ENCODE data around the gene EVA1C. TPM values are rescaled to one million over a fixed set of nuclear protein-coding genes. Genes with fewer than 3 reads are reported as not detected.
A peak's percentile ranks its signal among the peaks of the same experiment; 100 is the strongest.
"Not testable (repeated sequence)": the region's sequence is repeated elsewhere in the genome, so short reads cannot be mapped to it uniquely, and the experiment has no call there.

Gene EVA1C
- polyA plus RNA-seq, 1 donor: 2.4 TPM

- DNase-seq: not testable (repeated sequence)
These were observed 50.1 kb downstream of the EVA1C start for GRCh38 chr21:32462564-32462963.

GRCh38 chr21:32463367-32463766 is 50.9 kb downstream of the EVA1C start:
- DNase-seq: peak; percentile 39

DNA sequence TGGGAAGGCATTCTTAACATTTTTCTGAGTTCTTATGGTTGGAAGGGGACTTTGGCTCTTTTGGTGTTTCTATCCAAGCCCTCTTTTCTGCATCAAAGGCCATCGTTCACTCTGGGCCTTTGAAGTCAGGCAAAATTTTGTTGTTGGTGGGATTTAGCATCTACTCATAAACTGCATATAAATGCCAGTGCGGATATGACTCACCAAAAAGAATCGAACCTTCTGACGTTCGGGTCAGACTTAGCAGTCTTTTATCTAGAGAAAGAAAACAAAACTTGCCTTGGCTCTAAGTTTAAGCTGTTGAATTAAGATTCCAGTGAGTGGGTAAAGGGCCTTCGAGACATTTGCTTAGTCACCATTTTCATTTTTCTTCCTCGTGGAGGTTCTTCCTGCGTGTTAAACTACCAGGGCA is 51.4 kb downstream of the EVA1C start:
- DNase-seq: no peak

- no peak for DNase-seq
These were observed 54.8 kb downstream of the EVA1C start for GRCh38 chr21:32467291-32467690.

DNA sequence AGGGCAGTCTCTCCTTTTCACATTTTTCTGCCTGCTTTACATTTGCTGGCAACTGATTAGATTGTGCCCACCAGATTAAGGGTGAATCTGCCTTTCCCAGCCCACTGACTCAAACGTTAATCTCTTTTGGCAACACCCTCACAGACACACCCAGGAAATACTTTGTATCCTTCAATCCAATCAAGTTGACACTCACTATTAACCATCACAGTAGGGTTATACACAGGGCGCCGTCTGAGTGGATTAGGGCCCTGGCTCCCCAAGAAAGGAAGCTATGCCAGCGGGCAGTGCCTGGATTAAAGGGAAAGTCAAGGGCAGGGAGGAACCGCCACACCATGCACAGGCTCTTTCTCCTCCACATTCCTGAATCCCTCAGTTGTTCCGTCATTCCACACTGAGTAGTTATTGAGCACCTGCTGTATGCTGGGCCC is 56.2 kb downstream of the EVA1C start:
- DNase-seq: no peak

GRCh38 chr21:32469628-32470027 is 57.1 kb downstream of the EVA1C start:
- DNase-seq: no peak

GRCh38 chr21:32470206-32470605 is 57.7 kb downstream of the EVA1C start:
- DNase-seq: no peak

- no peak for DNase-seq
These were observed 60.6 kb downstream of the EVA1C start for GRCh38 chr21:32472890-32473765.

DNA sequence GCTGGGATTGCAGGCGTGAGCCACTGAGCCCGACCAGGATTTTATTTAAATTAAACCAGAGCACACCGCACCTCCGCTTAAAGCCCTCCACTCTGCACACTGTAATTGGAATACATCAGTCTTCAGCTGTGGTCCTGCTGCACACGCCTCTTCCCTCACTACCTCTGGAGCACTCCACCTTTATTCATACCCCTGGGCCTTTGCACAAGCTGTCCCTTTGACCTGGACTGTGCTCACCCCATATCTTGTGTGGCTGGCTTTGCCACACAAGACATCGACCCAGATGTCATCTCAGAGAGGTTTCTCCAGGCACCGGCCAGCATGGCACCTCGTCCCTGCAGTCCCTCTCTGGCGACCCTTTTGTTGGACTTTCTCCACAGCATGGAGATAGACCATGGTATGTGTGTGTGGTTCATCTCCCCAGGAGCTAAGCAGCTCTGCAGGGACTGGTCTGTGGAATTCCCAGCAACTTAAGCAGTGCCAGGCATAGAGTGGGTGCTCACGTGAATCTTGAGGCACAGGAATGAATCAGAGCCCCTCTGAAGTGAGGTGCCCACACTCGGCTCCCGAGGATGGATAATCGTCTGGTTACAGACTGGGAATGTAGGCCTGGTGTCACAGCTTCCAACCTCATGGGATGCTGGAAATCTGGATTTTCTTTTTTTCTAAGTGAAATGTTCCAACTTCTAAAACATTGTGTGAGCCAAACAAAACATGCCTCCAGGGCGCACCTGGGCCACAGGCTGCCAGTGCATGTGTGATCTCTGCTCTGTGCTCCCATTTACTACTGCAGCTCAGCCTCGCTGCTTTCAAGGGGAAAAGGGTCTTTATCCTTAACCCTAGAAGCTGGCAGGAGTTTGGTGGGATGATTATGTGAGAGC is 61.9 kb downstream of the EVA1C start:
- DNase-seq: no peak

- DNase-seq: peak; percentile 50
These were observed 62.8 kb downstream of the EVA1C start for GRCh38 chr21:32475162-32475812.

DNA sequence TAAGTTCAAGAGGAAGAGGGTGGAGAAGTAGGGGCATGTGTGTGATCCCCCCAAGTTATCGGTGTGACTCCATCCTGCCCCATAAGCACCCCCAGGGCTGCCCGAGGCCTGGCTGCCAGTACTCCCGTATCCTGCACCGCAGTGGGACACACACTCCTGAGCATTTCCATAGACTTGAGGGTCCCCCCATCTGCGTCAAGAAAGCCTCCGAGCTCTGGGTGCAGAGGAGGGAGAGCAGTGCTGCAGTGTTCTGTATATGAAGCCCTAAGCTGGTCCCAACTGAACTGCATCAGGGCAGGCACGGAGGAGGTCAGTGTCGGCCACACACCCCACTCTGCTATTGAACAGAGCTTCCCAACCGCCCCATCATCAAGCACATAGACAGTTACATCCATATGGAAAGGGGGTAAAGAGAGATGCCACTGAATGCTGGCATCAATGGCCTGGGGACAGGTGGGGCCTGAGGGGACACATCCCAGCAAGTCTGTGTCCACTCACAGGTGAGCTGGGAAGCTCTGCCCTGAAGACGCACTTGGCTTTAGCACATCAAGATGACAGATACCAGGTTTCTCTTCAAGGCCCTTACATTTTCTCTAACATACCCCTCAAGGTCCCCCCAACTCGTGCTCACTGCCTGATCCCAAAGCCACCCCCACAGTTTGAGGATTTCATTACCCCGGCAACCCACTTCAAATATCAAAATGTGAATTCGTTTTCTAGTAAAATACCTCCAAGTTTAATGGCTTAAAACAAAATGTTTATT is 64.3 kb downstream of the EVA1C start:
- DNase-seq: no peak

- no peak for DNase-seq
These were observed 64.9 kb downstream of the EVA1C start for GRCh38 chr21:32477424-32477745.

DNA sequence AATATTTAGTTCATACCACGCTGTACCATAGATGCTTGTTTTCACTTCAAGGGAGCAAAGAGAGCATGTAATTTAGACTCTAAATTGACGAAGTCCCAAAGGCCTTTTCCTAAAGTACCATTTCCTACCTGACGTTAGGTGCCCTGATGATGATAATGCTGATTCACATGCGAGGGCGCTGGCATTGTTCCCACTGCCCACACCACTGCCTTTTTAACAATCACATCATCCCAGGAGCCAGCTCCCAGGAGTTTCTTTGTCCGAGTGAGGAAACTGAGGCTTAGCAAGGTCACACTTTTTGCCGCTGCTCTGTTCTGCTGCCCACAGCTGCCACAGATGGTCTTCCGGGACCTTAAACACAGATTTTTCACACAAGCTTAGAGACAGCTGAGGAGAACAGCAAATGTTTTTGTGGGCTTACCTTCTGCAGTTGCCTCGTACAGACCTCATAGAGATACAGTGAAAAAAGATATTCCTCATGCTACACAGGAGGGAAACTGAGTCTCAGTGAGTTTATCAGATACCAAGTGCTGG is 69.4 kb downstream of the EVA1C start:
- DNase-seq: no peak

GRCh38 chr21:32482565-32483292 is 70.2 kb downstream of the EVA1C start:
- DNase-seq: no peak

DNA sequence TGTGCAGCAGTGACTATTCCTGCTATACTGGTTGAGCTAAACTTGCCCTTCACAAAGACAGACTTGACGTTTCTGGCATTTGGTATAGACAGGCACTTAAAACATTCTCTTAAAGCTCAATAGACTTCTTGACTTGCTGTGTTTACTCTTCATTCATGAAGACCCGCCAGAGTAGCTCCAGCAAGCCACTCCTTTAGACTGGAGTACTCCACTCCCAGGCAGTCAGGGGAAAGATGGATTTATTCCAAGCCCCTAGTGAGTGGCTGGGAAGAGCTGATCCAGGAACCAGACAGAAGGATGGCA is 70.7 kb downstream of the EVA1C start:
- no peak for DNase-seq

- no peak for DNase-seq
These were observed 72.3 kb downstream of the EVA1C start for GRCh38 chr21:32484706-32485380.

- no peak for DNase-seq
These were observed 79.9 kb downstream of the EVA1C start for GRCh38 chr21:32492376-32492775.

GRCh38 chr21:32494934-32495709 is 82.6 kb downstream of the EVA1C start:
- no peak for DNase-seq

DNA sequence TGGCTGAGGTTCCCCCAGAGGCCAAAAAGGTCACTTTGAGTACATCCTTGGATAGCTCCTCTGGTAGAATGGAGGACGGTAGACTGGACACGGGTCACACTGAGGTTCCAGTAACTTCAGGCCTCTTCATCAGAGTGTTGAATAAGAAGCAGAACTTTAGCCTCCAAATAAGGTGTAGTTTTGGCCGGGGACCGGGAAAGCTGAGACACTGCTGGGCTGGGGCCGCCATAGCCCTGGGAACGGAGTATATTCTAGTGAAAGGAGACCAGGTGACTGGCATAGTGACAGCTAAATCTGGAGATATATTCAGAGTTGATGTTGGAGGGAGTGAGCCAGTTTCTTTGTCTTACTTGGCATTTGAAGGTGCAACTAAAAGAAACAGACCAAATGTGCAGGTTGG is 84.1 kb downstream of the EVA1C start:
- DNase-seq: no peak
